Sigmoid colon (tissue), 7 donors: Measurements from ENCODE around the gene C14orf132. TPM values are rescaled to one million over a fixed set of nuclear protein-coding genes. Genes with fewer than 3 reads are reported as not detected.

Experiments
- DNase-seq: peaks from one replicate; pipeline ENCODE4 v3.0.0-alpha.2; 2019
- H3K27ac ChIP-seq, 4 donors: fragments of 200-600 bp; sonication (generic); one replicate each; pipeline ENCODE4 v1.5.1; 2016 to 2019; ENCODE audit warnings: mild to moderate bottlenecking in 1 of 4
- H3K27me3 ChIP-seq, 3 donors: fragments of 200-600 bp; sonication (generic); one replicate each; pipeline ENCODE4 v1.5.1; 2019; ENCODE audit warnings: mild to moderate bottlenecking in 1 of 3
- H3K36me3 ChIP-seq, 4 donors: fragments of 200-600 bp; sonication (generic); one replicate each; pipeline ENCODE4 v1.5.1; 2016 to 2019
- H3K4me1 ChIP-seq, 4 donors: fragments of 200-600 bp; sonication (generic); one replicate each; pipeline ENCODE4 v1.5.1; 2017 to 2019
- H3K4me3 ChIP-seq, 4 donors: fragments of 200-600 bp; sonication (generic); one replicate each; pipeline ENCODE4 v1.5.1; 2017 to 2019; ENCODE audit warnings: mild to moderate bottlenecking in 2 of 4, moderate library complexity in 1 of 4
- H3K9me3 ChIP-seq, 4 donors: fragments of 200-600 bp in 3 of 4; sonication (generic) in 3 of 4; one replicate each; pipeline versions ENCODE4 v1.5.1 to v1.6.1; 2013 to 2019
- CTCF ChIP-seq, 4 experiments: fragments of 450-650 bp in 3 of 4; fragments of 200-600 bp in 1 of 4; IDR thresholded peaks; one replicate each; pipeline ENCODE4 v1.5.1; 2016 to 2019; ENCODE audit warnings: antibody characterized with exemption in 4 of 4, mild to moderate bottlenecking in 3 of 4, moderate library complexity in 2 of 4
- EP300 ChIP-seq, 4 donors: sonication (generic); formaldehyde crosslinking; IDR thresholded peaks; one replicate each; pipeline ENCODE4 v1.6.1; 2017; ENCODE audit warnings: antibody characterized with exemption in 4 of 4
- POLR2A ChIP-seq, 2 donors: fragments of 450-650 bp; IDR thresholded peaks; one replicate each; pipeline ENCODE4 v1.6.1; 2016; ENCODE audit warnings: antibody characterized with exemption in 2 of 2, mild to moderate bottlenecking in 2 of 2, moderate library complexity in 2 of 2
- POLR2AphosphoS5 ChIP-seq, 4 donors: sonication (generic); formaldehyde crosslinking; IDR thresholded peaks; one replicate each; pipeline ENCODE4 v1.6.1; 2017; ENCODE audit warnings: antibody characterized with exemption in 4 of 4
- WGBS, 2 donors: extraction: QIAGEN DNeasy Blood & Tissue Kit; methylation state at CpG; one replicate each; pipeline ENCODE4 v1.1.7; 2013; 5-methylcytosine and 5-hydroxymethylcytosine counted together
- intact Hi-C: fragments of 100-400 bp; cut with DNase I; formaldehyde crosslinking; loops from one replicate; pipeline ENCODE4 v1.15.1; 2023
- polyA plus RNA-seq, 3 donors: library from polyadenylated mRNA; stranded (reverse); fragments of 200-250 nt; gene quantifications; one replicate each; pipeline ENCODE4 v1.2.3, GENCODE V29; 2013
- total RNA-seq, 4 donors: library from RNA; depleted of rRNA; stranded (reverse); fragments of >200 nt; gene quantifications; one replicate each; pipeline ENCODE4 v1.1.0, GENCODE V29; 2016
- donor health status: healthy with polysubstance abuse.
- donor health status: Bipolar disorder and iron deficiency.
- donor health status: healthy.

C14orf132 gene
- total and polyA plus RNA-seq, 7 donors = 2.4 to 30.4 (median 10.4) TPM

GRCh38 chr14:96037891-96038557 is 1.1 kb upstream of the C14orf132 start:
- Histone ChIP-seq H3K4me1 (peaks cover 0 to 44% (median 32%) of the 10 kb centered on the region in 4 donors), H3K9me3 (no peaks in the 10 kb centered on the region), H3K27me3 (no peaks in the 10 kb centered on the region), H3K36me3 (no peaks in the 10 kb centered on the region), H3K4me3 (no peak overlapping the region), H3K27ac (peak overlapping the region; percentile 83 to 96 (median 90))
- 22 to 32% methylated on average over 7 of the region's 7 CpGs for WGBS, 2 donors
- DNase-seq = peak; percentile 77
- intact Hi-C loops = loop anchor here (5.0 kb wide), 1 partner anchor 59 kb away; no protein-coding TSS in a partner anchor
- TF ChIP-seq POLR2A (IDR thresholded peaks at IDR 0.05) (no peak), CTCF (IDR thresholded peaks at IDR 0.05) (no peak), EP300 (IDR thresholded peaks at IDR 0.05) (no peak)

- Histone ChIP-seq H3K27me3 (no peaks in the 10 kb centered on the region), H3K4me1 (peaks cover 0 to 44% (median 33%) of the 10 kb centered on the region in 4 donors), H3K9me3 (no peaks in the 10 kb centered on the region), H3K4me3 (peak overlapping the region; percentile 70 to 96 (median 85)), H3K36me3 (no peaks in the 10 kb centered on the region), H3K27ac (peak overlapping the region; percentile 83 to 96 (median 90))
- intact Hi-C loops = loop anchor here (5.0 kb wide), 1 partner anchor 59 kb away; no protein-coding TSS in a partner anchor
- 23 to 32% methylated on average over 10 of the region's 10 CpGs for WGBS, 2 donors
- TF ChIP-seq POLR2AphosphoS5 (IDR thresholded peaks at IDR 0.05) (no peak), POLR2A (IDR thresholded peaks at IDR 0.05) (no peak), CTCF (IDR thresholded peaks at IDR 0.05) (no peak), EP300 (IDR thresholded peaks at IDR 0.05) (no peak)
- no peak for DNase-seq
These were observed 623 bp upstream of the C14orf132 start for GRCh38 chr14:96038558-96038919.

DNA sequence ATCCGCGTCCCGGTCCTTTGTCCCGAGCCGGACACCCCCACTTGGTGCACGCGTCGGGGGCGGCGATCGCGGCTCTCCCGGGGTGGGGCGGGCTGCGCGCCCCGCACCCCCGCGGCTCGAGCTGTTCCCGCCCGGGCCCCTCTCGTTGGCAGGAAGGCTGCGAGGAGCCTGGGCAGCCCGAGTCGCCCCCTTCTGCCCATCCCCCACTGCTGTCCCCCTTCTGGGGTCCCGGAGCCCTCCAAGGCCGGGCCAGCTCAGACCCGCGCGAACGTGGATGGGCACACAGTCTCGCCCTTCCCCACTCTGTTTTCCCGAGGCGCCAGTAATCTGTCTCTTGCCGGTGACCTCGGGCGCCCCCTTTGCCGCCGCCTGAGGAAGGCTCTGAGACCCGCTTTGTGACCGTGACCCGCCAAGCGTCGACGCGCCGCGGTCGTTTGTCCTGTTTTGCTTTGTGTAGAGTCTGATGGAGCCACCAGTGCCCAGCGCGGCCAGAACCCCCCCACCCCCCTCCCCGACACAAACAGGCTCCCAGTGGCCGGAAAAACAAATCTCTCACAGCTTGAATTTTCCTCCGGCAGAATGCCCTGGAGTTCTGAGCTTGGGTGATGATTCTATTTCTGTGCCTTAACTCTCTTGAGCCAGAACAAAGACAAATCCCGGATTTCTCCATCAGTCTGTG is 610 bp downstream of the C14orf132 start:
- intact Hi-C loops = loop anchor here (5.0 kb wide), 1 partner anchor 58 kb away; no protein-coding TSS in a partner anchor
- no peaks in the 10 kb centered on the region for H3K9me3 ChIP-seq
- H3K4me1 ChIP-seq = peaks cover 0 to 44% (median 33%) of the 10 kb centered on the region in 4 donors
- H3K27me3 ChIP-seq = no peaks in the 10 kb centered on the region
- DNase-seq = peak; percentile 70
- 1 to 2% methylated on average over 56 of the region's 56 CpGs for WGBS, 2 donors
- no peak for TF ChIP-seq POLR2A (IDR thresholded peaks at IDR 0.05)
- TF ChIP-seq POLR2AphosphoS5 (IDR thresholded peaks at IDR 0.05) = peak in 1 of 4 donors; percentile 13
- no peak for TF ChIP-seq CTCF (IDR thresholded peaks at IDR 0.05)
- H3K36me3 ChIP-seq = no peaks in the 10 kb centered on the region
- H3K4me3 ChIP-seq = peak overlapping the region; percentile 70 to 96 (median 85)
- peak overlapping the region; percentile 83 to 96 (median 90) for H3K27ac ChIP-seq

DNA sequence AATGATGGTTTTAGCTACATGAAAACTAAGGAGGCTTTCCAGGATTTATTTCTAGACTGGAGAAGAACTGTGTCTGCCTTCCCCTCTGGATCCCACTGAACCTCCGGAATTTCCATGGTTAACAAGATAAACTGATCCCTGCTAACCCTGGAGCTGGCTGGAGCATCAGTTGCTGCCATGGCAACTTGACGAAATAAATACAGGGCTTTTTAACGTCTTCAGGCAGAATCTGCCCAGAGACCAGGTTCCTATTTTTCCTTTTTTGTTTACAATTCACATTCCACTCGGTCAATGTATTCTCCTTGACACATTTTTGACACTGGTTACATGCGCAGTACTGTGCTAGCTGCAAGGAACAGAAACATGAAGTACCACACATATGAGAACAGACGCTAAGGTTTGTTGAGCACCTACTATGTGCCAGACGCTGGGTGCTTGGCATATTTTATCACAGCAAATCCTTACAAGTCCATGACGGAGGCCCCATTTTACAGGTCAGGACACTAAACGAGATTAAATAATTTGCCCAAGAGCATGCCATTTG is 1.7 kb downstream of the C14orf132 start:
- 54 to 65% methylated on average over 9 of the region's 9 CpGs for WGBS, 2 donors
- peaks cover 0 to 2% (median 0%) of the 10 kb centered on the region in 4 donors for H3K9me3 ChIP-seq
- DNase-seq = no peak
- no peaks in the 10 kb centered on the region for H3K36me3 ChIP-seq
- H3K4me1 ChIP-seq = peaks cover 0 to 44% (median 33%) of the 10 kb centered on the region in 4 donors
- peak overlapping the region; percentile 70 to 96 (median 85) for H3K4me3 ChIP-seq
- H3K27me3 ChIP-seq = no peaks in the 10 kb centered on the region
- TF ChIP-seq EP300 (IDR thresholded peaks at IDR 0.05) = peak in 1 of 4 donors; percentile 49
- no peak for TF ChIP-seq CTCF (IDR thresholded peaks at IDR 0.05)
- intact Hi-C loops = no loop called here
- peak overlapping the region; percentile 83 to 96 (median 90) for H3K27ac ChIP-seq
